PFSK-1 (cell line): Measurements from ENCODE around the gene CYP17A1.

ENCODE experiments used
- POLR2AphosphoS5 ChIP-seq: IDR thresholded peaks from 2 replicates; pipeline ENCODE4 v1.6.1; 2012; ENCODE audit warnings: low read depth, mild to moderate bottlenecking, control low read depth, low read length, moderate library complexity
- TAF1 ChIP-seq: IDR thresholded peaks from 2 replicates; pipeline ENCODE4 v1.6.1; 2012; ENCODE audit warnings: low read length, control low read depth, borderline replicate concordance; ENCODE audit not compliant: insufficient read depth
- TF ChIP-seq, protein P1 (sequence below), 2 experiments: IDR thresholded peaks; 2 replicates each; pipeline versions ENCODE4 v1.6.1 to v1.8.0; 2011 to 2012; ENCODE audit warnings: low read depth in 2 of 2, low read length in 2 of 2, control low read depth in 1 of 2, inconsistent platforms in 1 of 2, mild to moderate bottlenecking in 1 of 2, moderate library complexity in 1 of 2; ENCODE audit not compliant: insufficient read depth in 1 of 2

DNA sequence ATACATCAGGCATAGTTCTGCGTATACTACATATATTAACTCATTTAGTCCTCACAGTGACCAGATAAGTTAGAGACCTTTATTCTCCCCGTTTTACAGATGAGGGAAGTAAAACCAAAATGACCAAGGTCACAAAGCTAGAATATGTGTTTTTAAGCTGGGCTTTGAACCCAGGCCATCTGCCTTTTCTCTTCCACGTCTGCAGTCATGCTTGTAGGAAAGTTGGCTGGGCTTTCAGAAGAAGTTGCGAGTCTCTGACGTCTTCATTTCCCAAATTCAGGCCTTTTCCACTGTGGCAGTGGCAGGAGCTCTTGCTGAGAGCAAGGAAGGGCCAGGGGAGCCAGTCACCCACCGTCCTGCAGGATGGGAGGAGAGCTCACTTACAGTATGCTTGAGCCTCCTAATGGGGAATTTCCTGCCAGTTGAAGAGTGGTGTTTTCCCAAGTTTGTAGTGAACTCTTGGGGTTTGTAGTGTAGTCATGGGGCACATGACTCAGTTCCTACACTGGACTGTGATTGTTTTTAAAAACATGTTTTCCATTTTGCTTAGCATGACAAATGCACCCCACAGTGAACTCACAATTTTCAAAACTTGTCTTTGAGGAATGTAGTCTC, 34.2 kb downstream of the CYP17A1 start:
- TF ChIP-seq, protein P1, sequence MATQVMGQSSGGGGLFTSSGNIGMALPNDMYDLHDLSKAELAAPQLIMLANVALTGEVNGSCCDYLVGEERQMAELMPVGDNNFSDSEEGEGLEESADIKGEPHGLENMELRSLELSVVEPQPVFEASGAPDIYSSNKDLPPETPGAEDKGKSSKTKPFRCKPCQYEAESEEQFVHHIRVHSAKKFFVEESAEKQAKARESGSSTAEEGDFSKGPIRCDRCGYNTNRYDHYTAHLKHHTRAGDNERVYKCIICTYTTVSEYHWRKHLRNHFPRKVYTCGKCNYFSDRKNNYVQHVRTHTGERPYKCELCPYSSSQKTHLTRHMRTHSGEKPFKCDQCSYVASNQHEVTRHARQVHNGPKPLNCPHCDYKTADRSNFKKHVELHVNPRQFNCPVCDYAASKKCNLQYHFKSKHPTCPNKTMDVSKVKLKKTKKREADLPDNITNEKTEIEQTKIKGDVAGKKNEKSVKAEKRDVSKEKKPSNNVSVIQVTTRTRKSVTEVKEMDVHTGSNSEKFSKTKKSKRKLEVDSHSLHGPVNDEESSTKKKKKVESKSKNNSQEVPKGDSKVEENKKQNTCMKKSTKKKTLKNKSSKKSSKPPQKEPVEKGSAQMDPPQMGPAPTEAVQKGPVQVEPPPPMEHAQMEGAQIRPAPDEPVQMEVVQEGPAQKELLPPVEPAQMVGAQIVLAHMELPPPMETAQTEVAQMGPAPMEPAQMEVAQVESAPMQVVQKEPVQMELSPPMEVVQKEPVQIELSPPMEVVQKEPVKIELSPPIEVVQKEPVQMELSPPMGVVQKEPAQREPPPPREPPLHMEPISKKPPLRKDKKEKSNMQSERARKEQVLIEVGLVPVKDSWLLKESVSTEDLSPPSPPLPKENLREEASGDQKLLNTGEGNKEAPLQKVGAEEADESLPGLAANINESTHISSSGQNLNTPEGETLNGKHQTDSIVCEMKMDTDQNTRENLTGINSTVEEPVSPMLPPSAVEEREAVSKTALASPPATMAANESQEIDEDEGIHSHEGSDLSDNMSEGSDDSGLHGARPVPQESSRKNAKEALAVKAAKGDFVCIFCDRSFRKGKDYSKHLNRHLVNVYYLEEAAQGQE (IDR thresholded peaks at IDR 0.05; ENCODE audit: insufficient read depth in 1 of 2, low read depth in 2 of 2, low read length in 2 of 2): no peak
- TF ChIP-seq POLR2AphosphoS5 (no peak), TAF1 (no peak)
